K562 (cell line): ENCODE results near the gene ADPGK.

ENCODE experiments used
- NR2C2 ChIP-seq, 2 experiments: fragments of 200-800 bp in 1 of 2; sonication (Bioruptor generic) in 1 of 2; sonication (generic) in 1 of 2; formaldehyde crosslinking in 1 of 2; IDR thresholded peaks; 2 replicates each; pipeline versions ENCODE4 v1.6.1 to v1.8.0; 2016 to 2022; ENCODE audit warnings: mild to moderate bottlenecking in 1 of 2, missing compliant biosample characterization in 1 of 2, missing genetic modification characterization in 1 of 2, missing genetic modification reagents in 1 of 2
- POLR2A ChIP-seq: fragments of 450-650 bp; conservative IDR thresholded peaks from 2 replicates; pipeline ENCODE4 v1.6.1; 2016
- TBP ChIP-seq: optimal IDR thresholded peaks from 2 replicates; pipeline ENCODE3; 2011; ENCODE audit warnings: low read depth, low read length, improper control_type of control experiment
- ZC3H4 ChIP-seq: sonication (generic); formaldehyde crosslinking; IDR thresholded peaks from 2 replicates; pipeline ENCODE4 v1.9.0; 2021; ENCODE audit warnings: missing genetic modification reagents, borderline replicate concordance

- TF ChIP-seq POLR2A (no peak), ZC3H4 (no peak), TBP (no peak), NR2C2 (CRISPR knock-in tag; IDR thresholded peaks at IDR 0.05) (no peak), NR2C2 (tag; IDR thresholded peaks at IDR 0.05) (no peak)
Observed at GRCh38 chr15:72722071-72722696, 61.4 kb downstream of the ADPGK start.
